GM21717 (cell line): ENCODE measurements around the gene CDYL.
"Not testable (repeated sequence)": the region's sequence is repeated elsewhere in the genome, so short reads cannot be mapped to it uniquely, and the experiment has no call there.

Experiments used
- ATAC-seq: cut with Tn5 transposase; IDR thresholded peaks from one replicate; pipeline ENCODE4 v1.9.1; 2021; ENCODE audit warnings: mild to moderate bottlenecking, moderate library complexity; ENCODE audit not compliant: unreplicated experiment

The CDYL gene

GRCh38 chr6:4979426-4979825 lies 203.2 kb downstream of the CDYL start:
- no peak for ATAC-seq

DNA sequence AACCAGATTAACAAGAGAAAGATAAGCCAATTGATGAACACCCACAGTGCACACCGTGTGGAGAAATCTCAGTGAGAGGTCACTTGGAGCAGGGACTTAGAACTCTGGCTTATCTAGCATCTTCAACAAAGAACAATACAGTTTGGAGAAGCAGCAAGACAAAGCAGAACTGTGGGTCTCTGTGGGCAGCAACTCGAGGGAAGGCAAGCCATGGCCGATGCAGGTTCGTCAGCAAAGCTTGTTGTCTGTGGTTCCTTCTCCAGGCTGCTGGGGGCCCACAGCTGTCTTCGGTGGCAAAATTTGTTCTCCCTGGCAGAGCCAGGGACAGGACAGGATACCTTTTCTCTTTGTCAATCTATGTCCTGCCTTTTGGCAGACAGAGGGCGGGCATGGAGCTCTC lies 205.6 kb downstream of the CDYL start:
- no peak for ATAC-seq

- ATAC-seq: no peak
These were observed 207.1 kb downstream of the CDYL start for GRCh38 chr6:4983322-4983721.

DNA sequence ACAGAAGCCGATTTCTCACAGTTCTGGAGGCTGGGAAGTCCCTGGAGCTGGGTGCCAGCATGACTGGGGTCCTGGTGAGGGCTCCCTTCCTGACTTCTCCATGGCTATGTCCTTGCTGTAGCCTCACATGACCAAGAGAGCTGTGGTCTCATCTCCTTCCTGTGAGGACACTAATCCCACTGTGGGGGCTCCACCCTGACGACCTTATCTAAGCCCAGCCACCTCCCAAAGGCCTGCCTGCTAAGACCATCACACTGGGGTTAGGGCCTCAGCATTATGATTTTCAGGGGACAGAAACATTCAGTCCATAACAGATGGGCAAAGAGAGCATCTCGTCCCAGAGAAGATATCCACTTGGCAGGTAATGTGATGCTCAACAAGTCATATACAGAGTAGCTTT lies 210.8 kb downstream of the CDYL start:
- no peak for ATAC-seq

DNA sequence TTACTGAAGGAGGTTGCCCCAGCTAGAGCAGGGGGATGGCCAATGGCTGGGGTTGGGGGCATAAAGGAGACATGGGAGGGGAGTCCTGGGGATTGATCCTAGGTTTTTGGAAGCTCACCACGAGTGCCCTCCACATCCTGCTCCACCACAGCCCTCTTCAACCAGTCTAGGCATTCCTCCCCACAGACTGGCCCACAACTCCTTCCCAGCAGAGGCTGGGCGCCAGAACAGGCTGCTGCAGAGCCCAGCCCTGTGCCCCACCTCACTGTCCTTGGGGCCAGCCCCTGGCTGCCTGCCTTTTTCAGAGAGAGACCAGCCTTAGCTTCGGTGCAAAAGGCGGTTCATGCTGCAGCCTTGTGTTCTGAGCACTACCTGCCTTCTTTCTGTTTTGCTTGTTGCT lies 211.2 kb downstream of the CDYL start:
- ATAC-seq: no peak

DNA sequence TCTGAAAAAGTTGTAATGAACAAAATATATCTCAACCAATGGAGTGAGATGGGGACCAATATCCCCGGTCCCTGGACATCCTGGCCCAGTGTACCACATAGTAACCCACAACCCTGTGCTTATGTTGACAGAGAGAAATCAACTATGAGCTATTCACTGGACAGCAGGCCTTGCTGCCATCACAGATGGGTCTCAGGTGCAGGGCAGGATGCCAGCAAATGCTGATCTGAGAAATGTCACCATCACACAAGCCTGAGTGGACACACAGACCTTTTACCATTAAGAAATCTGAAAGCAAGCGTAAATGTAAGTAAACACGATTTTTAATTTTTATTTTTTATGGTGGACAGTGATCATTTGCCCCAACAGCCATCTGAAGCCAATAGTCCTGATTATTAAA lies 218.5 kb downstream of the CDYL start:
- ATAC-seq: no peak

DNA sequence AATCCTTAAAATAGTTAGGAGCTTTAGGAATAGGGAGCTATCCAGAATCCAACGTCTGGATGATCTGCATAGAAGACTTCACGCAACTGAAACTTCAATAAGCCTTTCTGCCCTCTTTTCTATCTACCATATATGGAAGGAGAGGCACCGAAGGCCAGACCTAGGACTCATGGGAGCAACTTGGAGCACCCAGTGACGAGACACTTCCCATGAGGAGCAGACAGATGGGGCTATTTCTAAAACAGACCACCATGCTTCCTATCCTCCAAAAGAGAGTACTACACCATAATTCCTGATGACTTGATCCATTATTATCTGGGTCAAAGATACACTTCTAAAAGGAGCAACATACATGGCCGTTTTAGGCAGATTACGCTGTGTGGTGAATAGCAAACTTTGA lies 221.7 kb downstream of the CDYL start:
- ATAC-seq: no peak

GRCh38 chr6:4999586-4999985 lies 223.4 kb downstream of the CDYL start:
- no peak for ATAC-seq

- peak; percentile 92 for ATAC-seq
These were observed 227.6 kb downstream of the CDYL start, which contains the start of gene RPP40 for GRCh38 chr6:5003604-5004372. TSS of gene RPP40 (minus strand) at chr6:5004037. CDS start at chr6:5004002, 35 bp downstream.

DNA sequence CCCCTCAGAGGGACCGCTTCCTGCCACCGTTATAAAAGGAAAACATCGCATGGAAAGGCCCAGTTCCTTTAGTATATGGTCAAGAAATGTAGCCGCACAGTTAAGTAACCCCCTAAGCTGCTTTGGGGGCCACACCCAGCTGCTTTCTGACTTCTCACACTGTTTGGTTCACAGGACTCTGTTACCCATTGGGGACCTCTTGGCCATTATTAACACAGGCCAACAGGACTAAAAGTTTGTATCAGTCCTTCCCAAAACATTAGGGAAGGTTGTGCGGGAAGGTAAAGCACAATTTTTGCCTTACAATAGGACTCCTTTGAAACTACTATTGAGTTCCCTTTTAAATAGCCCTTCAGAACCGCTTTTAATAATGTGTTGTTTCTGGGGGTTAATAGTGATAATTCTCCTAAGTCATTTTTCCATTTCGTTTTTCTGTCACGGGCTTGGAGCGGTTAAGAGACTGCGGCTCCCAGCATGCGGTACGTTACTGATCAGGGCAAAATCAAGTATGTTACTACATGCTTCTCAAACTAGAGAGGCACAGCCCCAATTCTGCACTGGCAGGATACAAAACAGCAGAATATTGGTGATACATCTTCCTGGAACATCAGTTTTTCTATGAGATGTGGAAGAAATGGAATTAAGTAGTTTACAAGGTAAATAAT lies 228.3 kb downstream of the CDYL start:
- ATAC-seq: no peak

DNA sequence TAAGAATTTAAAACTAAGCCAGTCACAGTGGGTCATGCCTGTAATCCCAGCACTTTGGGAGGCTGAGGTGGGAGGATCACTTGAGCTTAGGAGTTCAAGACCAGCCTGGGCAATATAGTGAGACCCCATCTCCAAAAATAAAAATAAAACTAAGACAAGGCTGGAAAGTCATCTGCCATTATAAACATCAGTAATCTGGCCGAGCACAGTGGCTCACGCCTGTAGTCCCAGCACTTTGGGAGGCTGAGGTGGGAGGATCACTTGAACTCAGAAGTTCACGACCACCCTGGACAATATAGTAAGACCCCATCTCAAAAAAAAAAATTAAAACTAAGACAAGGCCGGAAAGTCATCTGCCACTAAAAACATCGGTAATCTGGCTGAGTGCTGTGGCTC lies 228.8 kb downstream of the CDYL start:
- not testable (repeated sequence) for ATAC-seq
